MG63 (cell line): ENCODE measurements around the gene MLLT1. TPM values are rescaled to one million over a fixed set of nuclear protein-coding genes. Genes with fewer than 3 reads are reported as not detected.

Source experiments
- DNase-seq: peaks from one replicate; pipeline ENCODE4 v3.0.0-alpha.2; 2020
- H3K27me3 ChIP-seq: fragments of 250-450 bp; sonication (Bioruptor Pico); 2 replicates; pipeline ENCODE4 v1.5.1; 2020; ENCODE audit warnings: mild to moderate bottlenecking, moderate library complexity
- H3K36me3 ChIP-seq: fragments of 250-450 bp; sonication (Bioruptor Pico); 2 replicates; pipeline ENCODE4 v1.5.1; 2020; ENCODE audit warnings: mild to moderate bottlenecking, moderate library complexity
- H3K4me3 ChIP-seq: fragments of 250-450 bp; sonication (Bioruptor Pico); 2 replicates; pipeline ENCODE4 v1.5.1; 2020; ENCODE audit warnings: mild to moderate bottlenecking, moderate library complexity
- H3K9me3 ChIP-seq: fragments of 250-450 bp; sonication (Bioruptor Pico); 2 replicates; pipeline ENCODE4 v1.5.1; 2020; ENCODE audit warnings: mild to moderate bottlenecking, moderate library complexity
- total RNA-seq: library from RNA; depleted of rRNA; stranded (reverse); fragments of >200 nt; shearing (Covaris generic); gene quantifications from 2 replicates; pipeline ENCODE4 v1.2.3, GENCODE V29; 2014; ENCODE audit warnings: low replicate concordance

The MLLT1 gene
- total RNA-seq, 1 experiment from 2014 or later, result 6.5 TPM

DNA sequence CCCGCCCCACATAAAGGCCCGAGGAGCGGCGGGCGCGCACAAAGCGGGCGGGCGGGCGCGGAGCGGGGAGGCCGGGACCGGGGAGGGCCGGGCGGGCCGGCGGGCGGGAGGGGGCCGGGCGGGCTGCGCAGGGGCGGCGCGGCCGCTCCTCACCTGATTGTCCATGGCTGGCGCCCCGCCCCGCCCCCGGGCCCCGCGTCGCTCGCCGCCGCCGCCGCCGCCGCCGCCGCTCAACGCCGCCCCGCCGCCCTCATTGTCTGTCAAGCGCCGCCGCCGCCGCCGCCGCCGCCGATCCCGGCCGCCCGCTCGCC lies 200 bp downstream of the MLLT1 start:
- Histone ChIP-seq H3K36me3 (no peaks in the 10 kb centered on the region; the same call in 1 of the 2 replicates), H3K27me3 (no peaks in the 10 kb centered on the region), H3K9me3 (no peaks in the 10 kb centered on the region), H3K4me3 (peak overlapping the region; percentile 66)
- no peak for DNase-seq

DNA sequence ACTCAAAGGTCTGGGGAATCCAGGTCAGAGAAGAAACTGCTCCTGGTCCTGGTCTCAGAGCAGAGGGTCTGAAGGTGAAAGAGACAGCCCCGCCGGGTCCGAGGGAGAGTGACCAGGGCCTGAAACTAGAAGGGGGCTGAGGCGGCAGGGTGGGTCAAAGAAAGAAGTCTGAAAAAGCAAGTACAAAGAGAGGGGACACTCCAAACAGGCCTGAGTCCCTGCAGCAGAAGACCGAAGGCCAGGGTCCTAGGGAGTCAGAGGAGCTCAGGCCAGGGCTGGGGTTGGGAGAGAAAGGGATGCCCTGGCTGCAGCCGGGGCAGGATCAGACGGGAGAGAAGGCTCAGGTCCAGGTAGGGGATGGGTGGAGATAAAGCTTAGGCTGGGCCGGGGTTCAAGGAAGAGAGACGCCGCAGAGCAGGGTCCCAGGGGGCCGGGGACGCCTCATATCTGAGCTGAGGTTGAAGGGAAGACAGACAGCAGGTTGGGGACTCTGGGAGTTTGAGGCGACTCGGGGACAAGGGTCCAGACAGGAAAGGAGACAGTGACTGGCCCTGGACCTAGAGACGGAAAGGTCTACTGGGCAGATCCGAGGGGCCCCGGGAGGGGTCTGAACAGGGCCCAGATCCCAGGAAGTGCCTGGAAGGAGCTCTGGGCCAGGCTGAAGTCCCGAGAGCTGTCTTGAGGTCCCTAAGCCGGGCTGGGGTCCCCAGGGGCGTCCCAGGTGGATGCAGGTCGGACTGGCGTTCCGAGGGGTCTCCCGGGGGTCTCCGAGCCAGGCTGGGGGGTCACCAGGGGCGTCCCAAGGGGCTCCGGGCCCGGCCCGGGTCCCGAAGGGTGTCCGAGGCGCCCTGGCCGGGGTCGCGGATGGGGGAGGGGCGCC lies 795 bp downstream of the MLLT1 start:
- Histone ChIP-seq H3K4me3 (peak overlapping the region; percentile 66), H3K36me3 (no peaks in the 10 kb centered on the region; the same call in 1 of the 2 replicates), H3K27me3 (no peaks in the 10 kb centered on the region), H3K9me3 (no peaks in the 10 kb centered on the region)
- DNase-seq, result no peak

DNA sequence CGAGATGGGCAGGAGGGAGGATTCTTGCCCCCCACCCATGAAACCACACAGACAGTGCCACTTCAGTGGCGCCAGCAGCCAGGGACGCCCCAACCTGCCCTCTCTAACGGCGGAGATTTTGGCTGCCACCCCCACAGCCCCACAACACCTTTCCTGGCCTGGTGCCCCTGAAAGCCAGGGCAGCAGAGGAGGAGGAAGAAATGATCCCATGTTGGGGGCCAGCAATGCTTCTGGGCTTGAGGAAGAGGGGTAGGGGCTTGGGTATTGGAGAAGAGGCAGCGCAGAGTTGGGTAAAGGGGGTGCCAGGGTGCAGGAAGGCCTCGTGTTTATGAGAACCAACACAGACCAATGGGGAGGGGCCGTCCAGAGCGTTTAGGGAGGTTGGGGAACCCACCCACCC lies 1.7 kb downstream of the MLLT1 start:
- Histone ChIP-seq H3K36me3 (no peaks in the 10 kb centered on the region; the same call in 1 of the 2 replicates), H3K4me3 (peak overlapping the region; percentile 66), H3K9me3 (no peaks in the 10 kb centered on the region), H3K27me3 (no peaks in the 10 kb centered on the region)
- no peak for DNase-seq

DNA sequence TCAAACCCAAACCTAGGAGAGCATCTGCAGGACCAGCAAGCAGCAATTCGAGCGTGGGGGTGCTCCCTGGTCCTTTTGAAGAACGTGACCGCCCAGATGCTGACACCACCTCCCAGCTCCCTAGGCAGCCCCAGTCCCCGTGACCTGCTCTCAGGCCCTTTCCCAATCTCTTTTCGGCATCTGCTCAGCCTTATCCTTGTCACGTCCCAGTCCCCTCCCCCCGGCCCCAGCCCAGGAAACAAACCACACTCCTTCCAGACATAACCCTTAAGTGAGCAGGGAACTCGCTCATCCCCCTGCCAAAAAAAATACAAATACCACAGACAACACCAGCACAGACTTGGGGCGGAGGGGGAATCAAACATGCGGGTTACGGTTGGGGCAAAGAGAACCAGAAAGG lies 3.3 kb downstream of the MLLT1 start:
- Histone ChIP-seq H3K9me3 (no peaks in the 10 kb centered on the region), H3K4me3 (no peak overlapping the region), H3K27me3 (no peaks in the 10 kb centered on the region), H3K36me3 (no peaks in the 10 kb centered on the region; the same call in 1 of the 2 replicates)
- no peak for DNase-seq

DNA sequence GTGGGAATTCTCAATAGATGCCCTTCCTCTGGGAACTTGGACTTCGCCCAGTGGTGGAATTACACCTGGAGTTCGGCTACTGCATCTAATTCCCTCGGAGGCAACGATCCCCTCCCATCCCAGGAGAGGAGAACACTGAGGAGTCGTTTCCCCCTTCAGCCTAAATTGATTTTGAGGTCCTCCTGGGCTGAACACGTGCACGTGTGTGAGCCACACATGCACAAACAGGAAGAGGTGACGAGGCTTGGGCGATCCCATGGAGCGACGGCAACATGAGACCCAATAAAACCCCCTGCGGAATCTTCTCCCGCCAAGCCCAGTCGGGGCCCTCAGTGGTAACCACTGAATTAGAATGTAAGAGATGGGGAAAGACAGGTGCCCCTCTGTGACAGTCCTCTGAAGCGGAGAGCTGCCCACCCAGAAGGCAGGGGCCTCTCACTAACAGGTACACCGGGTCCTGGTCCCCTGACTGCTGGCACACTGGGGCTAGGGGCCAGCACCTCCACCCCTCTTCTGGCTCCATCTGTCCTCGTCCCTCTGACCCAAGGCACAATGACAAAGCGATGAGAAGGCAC lies 4.5 kb downstream of the MLLT1 start:
- no peak for DNase-seq

DNA sequence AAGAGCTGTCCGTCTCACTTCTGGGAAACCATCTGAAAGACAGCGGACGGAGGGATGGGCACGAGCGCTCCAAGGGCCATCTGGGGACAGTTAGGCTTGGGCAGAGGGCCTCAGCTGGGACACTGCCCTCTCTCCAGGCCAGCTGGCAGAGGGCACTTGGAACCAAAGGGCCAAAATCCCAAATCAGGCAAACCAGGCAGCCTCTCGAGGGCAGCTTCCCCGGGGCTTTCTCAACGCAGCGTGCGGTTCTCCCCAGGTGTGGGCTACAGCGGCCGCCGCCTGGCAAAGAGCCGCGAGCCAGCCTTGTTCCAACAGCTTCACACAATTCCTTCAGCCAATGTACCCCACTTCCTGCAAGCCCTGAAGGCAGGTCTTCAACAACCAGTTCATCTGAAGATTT lies 5.0 kb downstream of the MLLT1 start:
- no peak for DNase-seq
- no peak overlapping the region; the same call in 1 of the 2 replicates for H3K4me3 ChIP-seq

More for the DNA sequence above, 4.5 kb downstream of the MLLT1 start:
- no peaks in the 10 kb centered on the region for H3K27me3 ChIP-seq
- H3K36me3 ChIP-seq, result no peaks in the 10 kb centered on the region; the same call in 1 of the 2 replicates
- no peaks in the 10 kb centered on the region for H3K9me3 ChIP-seq
- H3K4me3 ChIP-seq, result no peak overlapping the region

DNA sequence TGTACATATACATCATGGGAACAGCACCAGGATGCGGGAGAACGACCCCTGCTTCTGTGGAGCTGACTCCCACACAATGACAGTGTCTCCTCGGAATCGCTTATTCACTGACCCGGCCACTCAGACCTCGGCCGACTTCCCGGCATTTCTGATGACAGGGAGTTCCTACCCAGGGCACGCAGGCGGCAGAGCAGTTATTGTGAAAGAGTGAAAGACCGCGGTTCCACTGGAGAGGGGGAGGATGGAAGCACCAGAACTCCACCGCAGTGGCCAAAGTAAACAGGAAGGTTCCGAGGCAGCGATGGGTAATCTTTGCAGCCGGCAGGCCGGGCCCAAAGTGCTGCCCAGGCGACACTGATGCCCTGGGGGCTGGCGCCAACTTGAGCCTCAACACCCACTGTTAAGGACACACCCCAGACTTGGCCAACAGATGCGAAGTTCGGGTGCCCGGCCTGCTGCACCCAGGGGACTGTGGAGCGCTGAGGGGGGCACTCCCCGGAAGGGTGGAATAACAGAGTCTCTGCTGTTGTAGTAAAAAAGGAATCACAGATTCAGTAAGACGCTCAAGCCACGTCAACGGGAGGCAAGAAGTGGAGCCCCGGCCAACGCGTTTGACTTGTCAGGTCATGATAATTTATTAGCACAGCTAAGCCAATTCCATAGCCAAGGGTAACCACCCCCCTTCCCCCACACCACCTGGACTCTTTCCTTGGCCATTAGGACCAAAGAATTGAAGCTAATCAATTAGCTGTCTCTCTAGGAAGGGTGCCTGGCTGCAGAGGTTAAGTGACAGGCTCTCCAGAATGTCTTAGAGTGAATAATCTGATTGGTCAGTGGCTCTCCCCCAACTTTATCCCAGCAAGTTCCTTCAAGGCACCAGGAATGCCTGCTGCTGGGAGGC lies 5.8 kb downstream of the MLLT1 start:
- Histone ChIP-seq H3K36me3 (no peaks in the 10 kb centered on the region; the same call in 1 of the 2 replicates), H3K9me3 (no peaks in the 10 kb centered on the region), H3K27me3 (no peaks in the 10 kb centered on the region), H3K4me3 (peak overlapping the region; percentile 12; the same call in 1 of the 2 replicates)
- peak; percentile 88 for DNase-seq

More for the DNA sequence above, 5.0 kb downstream of the MLLT1 start:
- H3K27me3 ChIP-seq, result no peaks in the 10 kb centered on the region
- no peaks in the 10 kb centered on the region; the same call in 1 of the 2 replicates for H3K36me3 ChIP-seq
- H3K9me3 ChIP-seq, result no peaks in the 10 kb centered on the region

DNA sequence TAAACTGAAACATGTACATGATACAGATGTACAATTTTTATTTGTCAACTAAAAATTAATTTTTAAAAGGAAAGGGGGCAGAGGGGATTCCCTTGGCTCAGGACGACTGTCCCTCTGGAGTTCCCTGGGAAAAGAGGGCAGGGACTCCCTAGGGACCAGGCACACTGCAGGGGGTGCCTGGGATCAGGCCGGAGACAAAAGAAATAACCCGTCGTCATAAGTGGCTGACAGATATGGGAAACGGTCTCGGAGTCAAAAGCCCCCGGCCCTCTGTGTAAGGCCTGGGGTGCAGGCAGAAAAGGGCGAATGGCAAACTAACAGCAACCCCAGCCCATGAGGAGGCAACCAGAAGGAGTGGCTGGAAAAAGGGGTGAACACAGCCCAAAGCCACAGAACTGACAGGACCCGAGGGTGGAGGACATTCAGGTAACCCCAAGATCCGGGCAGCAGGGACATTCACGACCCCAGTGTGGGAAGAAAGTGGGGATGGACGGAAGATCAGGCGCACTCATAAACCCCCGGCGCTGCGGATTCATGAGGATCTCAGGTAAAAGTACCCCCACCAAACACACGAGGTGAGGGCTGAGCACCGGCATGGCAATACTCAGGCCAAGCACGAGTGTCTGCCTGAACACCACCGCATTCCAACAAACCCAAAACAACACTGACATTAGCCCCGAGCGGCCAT lies 6.7 kb downstream of the MLLT1 start:
- H3K36me3 ChIP-seq, result no peaks in the 10 kb centered on the region; the same call in 1 of the 2 replicates
- H3K4me3 ChIP-seq, result no peak overlapping the region
- no peaks in the 10 kb centered on the region for H3K9me3 ChIP-seq
- no peak for DNase-seq
- H3K27me3 ChIP-seq, result no peaks in the 10 kb centered on the region

DNA sequence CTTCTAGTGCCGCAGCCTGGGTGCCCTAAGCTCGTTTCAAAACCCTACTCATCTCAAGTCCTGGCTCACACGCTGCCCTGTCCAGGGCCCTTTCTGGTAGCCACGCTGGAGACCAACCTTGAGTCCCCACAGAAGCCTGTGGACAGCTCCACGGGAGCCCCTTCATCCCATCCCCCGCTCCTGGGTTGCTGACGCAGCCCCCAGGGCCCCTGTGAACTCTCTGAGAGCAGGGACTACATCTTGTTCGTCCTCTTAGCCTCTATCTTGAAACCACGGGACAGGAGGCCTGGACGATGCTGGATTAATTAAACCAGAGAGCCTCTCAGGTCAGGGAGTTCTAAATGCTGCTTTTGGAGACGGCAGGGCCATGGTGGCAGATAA lies 7.4 kb downstream of the MLLT1 start:
- no peak for DNase-seq
- no peak overlapping the region for H3K4me3 ChIP-seq
- no peaks in the 10 kb centered on the region for H3K9me3 ChIP-seq

DNA sequence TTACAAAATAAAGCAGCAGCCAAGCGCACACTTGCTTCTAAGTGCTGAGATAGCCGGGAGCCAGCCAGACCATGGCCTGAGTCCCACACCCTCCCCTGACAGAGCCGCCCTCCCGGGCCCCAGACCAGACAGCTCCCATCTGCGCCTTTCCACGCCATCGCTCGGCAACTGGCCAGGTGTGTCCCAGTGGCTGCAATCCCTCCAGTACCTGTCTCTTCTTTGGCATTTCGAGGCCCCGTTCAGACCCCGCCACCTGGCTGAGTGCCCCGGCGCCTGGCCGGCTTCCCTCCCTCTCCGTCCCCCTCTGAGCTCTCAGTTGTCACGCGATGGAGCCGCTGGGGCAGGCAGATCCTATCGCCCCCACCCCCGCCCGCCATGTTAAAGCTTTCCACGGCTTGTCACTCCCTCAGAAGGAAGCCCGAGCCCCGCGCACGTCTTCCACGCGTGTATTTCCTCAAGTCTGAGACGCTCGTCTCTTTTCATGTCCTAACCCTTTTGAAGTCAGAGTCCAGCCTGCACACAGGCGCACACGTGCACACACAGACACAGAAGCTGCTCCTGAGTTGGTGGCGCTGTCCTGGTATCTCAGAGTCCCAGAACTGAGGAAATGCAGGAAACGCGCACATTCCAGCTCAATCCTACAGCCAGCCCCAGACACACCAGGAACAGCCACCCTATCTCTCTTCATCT lies 7.9 kb downstream of the MLLT1 start:
- no peaks in the 10 kb centered on the region for H3K27me3 ChIP-seq
- H3K36me3 ChIP-seq, result no peaks in the 10 kb centered on the region; the same call in 1 of the 2 replicates
- DNase-seq, result no peak
- no peaks in the 10 kb centered on the region for H3K9me3 ChIP-seq
- H3K4me3 ChIP-seq, result no peak overlapping the region

More for the DNA sequence above, 7.4 kb downstream of the MLLT1 start:
- H3K27me3 ChIP-seq, result no peaks in the 10 kb centered on the region
- no peaks in the 10 kb centered on the region; the same call in none of the 2 replicates for H3K36me3 ChIP-seq

DNA sequence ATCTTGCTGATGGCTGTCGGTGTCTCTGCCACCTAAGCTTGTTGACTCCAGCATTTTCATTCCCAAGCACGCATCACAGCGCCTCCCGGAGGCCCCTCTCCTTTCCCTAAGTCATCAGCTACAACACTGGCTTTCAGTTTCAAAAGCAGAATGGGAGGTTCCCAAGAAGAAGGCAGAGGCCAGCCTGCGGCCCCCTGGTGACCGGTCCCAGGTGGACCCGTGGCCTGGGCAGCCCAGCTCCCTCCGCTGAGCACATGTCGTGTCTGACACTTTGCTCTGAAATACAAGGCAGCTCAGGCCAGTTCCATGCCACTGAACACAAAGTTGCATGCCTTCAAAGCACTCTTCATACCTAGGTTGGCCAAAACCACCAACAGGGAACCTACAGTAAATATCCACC lies 8.5 kb downstream of the MLLT1 start:
- Histone ChIP-seq H3K36me3 (no peaks in the 10 kb centered on the region; the same call in 1 of the 2 replicates), H3K4me3 (no peak overlapping the region), H3K9me3 (no peaks in the 10 kb centered on the region), H3K27me3 (no peaks in the 10 kb centered on the region)
- no peak for DNase-seq

DNA sequence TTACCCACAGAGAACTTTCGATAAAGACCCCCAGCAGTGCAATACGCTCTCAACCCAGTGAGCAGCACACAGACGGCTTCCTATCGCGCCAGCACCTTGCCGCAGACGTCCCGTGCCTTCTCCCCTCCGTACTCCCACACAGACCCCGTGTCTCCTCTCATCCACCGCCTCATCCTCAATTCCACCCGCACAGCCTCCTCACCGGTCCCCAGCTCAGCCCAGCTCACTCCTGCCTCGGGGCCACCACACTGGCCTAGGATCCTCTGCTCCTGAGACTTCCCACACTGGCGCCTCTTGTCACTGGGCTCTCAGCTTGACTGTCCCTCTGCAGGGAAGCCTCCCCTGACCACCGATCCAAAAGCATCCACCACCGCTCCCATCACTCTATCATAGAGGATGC lies 9.0 kb downstream of the MLLT1 start:
- no peak for DNase-seq
- H3K4me3 ChIP-seq, result no peak overlapping the region
- H3K36me3 ChIP-seq, result no peaks in the 10 kb centered on the region; the same call in 1 of the 2 replicates
- no peaks in the 10 kb centered on the region for H3K9me3 ChIP-seq
- no peaks in the 10 kb centered on the region for H3K27me3 ChIP-seq

DNA sequence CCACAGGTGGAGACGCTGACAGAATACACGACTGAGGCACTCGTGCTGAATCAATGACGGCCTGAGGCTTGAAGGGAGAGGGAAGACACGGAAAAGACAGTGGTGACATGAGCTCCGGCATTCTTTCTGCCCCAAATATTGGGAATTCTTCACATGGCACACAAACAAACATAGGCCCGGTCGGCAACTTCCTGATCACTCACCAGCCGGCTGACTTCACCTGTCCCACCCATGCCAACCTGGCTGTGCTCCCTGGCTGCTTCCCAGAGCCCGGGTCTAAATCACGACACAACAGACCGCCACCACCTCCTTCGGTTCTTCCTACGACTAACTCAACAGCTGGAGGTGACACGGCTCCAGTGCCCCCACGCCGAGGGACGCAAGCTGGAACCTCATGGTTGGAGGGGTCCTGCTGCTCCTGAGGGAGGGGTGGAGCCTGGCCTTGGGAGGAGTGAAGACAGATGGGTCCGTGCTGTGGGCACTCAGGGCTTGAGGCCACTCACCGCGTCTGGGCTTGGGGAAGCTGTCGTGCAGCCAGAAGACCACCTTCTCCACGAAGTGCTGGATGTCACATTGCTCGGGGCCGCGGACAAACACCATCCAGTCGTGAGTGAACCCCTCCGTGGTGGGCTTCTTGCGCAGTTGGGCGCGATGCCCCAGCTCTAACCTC lies 9.6 kb downstream of the MLLT1 start:
- Histone ChIP-seq H3K4me3 (no peak overlapping the region), H3K36me3 (no peaks in the 10 kb centered on the region; the same call in 1 of the 2 replicates), H3K9me3 (no peaks in the 10 kb centered on the region), H3K27me3 (no peaks in the 10 kb centered on the region)
- no peak for DNase-seq

DNA sequence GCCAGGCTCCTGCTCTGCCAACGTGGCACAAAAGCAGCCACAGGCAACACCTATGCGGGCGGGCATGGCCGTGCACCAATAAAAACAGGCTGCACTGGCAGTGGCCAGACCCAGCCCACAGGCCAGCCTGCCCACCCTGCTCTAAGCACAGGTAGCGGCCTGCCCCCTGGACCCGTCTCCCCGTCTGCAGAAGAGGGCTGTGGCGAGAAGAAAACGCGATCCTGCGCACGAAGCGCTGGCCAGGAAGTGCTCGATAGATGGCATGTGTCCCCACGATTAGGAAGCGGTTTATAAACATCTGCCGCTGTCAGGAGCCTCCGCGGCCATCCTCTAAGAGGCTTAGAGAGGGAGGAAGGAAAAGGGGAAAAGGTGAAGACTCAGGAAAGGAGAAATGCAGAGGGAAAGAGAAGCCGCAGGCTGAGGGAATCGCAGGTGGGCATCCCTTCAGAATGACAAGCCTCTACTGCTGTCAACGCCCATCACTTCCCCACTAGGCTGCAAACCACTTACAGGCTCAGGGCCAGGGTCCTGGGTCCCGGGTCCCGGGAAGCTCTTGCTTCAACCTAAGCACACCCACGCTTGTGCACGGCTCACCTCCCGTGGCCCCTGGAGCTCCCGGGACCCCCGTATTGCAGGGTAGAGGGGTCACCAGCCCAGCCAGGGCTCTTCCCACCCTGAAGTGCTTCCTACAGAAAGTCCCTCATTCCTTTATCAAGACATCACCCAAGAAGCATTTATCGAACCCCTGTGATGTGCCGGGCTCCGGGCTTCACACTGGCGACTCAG lies 10.5 kb downstream of the MLLT1 start:
- H3K27me3 ChIP-seq, result no peaks in the 10 kb centered on the region
- H3K4me3 ChIP-seq, result no peak overlapping the region
- DNase-seq, result no peak
- H3K36me3 ChIP-seq, result no peaks in the 10 kb centered on the region; the same call in 1 of the 2 replicates
- H3K9me3 ChIP-seq, result no peaks in the 10 kb centered on the region

DNA sequence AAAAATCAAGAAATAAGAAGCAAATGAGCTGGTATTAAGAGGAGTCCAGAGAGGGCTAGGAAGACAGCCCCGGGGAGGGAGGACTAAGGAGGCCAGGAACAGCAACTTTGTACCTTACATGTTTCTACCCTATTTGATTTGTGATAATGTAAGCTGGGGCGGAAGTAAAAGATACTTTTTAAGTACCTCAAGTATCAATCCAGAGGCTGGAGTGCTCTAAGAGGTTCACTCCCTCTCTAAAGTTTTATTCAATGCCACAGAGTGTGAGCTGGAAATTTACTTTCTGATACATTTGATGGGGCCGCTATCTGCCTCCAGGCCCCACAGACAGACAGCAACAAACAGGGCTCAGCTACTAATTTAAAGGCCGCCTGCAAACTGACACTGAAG lies 11.4 kb downstream of the MLLT1 start:
- H3K9me3 ChIP-seq, result no peaks in the 10 kb centered on the region
- no peak for DNase-seq
- H3K36me3 ChIP-seq, result no peaks in the 10 kb centered on the region; the same call in 1 of the 2 replicates
- H3K4me3 ChIP-seq, result no peak overlapping the region
- H3K27me3 ChIP-seq, result no peaks in the 10 kb centered on the region
